Muscle layer of duodenum (tissue), 2 donors: ENCODE measurements around the gene C6orf163.
"Not testable (repeated sequence)": the region's sequence is repeated elsewhere in the genome, so short reads cannot be mapped to it uniquely, and the experiment has no call there.

ENCODE experiments used
- H3K27ac ChIP-seq: one replicate; pipeline ENCODE4 v1.7.0; 2013; ENCODE audit warnings: mild to moderate bottlenecking, low read length
- H3K27me3 ChIP-seq: one replicate; pipeline ENCODE4 v1.7.0; 2013; ENCODE audit warnings: low read depth, mild to moderate bottlenecking, control low read depth, low read length
- H3K36me3 ChIP-seq, 2 donors: one replicate each; pipeline ENCODE4 v1.7.0; 2013; ENCODE audit warnings: low read length in 2 of 2, control low read depth in 1 of 2, mild to moderate bottlenecking in 1 of 2; ENCODE audit not compliant: insufficient read depth in 2 of 2, control insufficient read depth in 1 of 2
- H3K4me1 ChIP-seq, 2 donors: one replicate each; pipeline ENCODE4 v1.7.0; 2013; ENCODE audit warnings: low read length in 2 of 2, mild to moderate bottlenecking in 2 of 2, control low read depth in 1 of 2, moderate library complexity in 1 of 2; ENCODE audit not compliant: insufficient read depth in 2 of 2, control insufficient read depth in 1 of 2
- H3K4me3 ChIP-seq, 2 donors: one replicate each; pipeline ENCODE4 v1.7.0; 2013; ENCODE audit warnings: low read length in 2 of 2, low read depth in 1 of 2, mild to moderate bottlenecking in 1 of 2
- H3K9me3 ChIP-seq, 2 donors: one replicate each; pipeline ENCODE4 v1.7.0; 2013; ENCODE audit warnings: low read length in 2 of 2, control low read depth in 1 of 2, mild to moderate bottlenecking in 1 of 2; ENCODE audit not compliant: control insufficient read depth in 1 of 2
- donor health status: healthy.

C6orf163 gene

GRCh38 chr6:87344731-87345130, at the start of gene C6orf163:
TSS of gene C6orf163 (plus strand) at chr6:87344813. CDS start at chr6:87345100, 287 bp downstream.
- Histone ChIP-seq H3K4me3 (no peak within 1 kb of the TSS), H3K27me3 (no peaks in the 10 kb centered on the region), H3K36me3 (no peaks in the 10 kb centered on the region), H3K4me1 (no peaks in the 10 kb centered on the region), H3K9me3 (no peaks in the 10 kb centered on the region), H3K27ac (no peak within 1 kb of the TSS)

DNA sequence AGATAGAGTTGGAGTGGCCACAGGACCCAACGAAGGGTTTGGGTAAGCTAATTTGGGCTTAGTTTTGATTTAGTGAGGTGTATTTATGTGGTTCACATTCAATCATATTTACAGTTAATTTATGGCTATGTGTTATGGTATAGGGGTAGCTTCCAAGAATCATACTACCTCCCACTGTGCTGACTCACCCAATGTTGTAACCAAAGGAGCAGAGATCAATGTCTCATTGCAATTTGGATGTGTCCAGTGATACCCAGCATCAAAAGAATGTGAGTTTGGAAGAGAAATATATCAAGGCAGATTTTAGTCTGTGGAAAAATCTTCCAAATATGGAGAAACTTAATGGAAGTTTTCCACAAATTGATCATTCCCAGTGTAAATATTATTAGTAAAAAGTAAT, 47.5 kb upstream of the C6orf163 start:
- no peaks in the 10 kb centered on the region for H3K36me3 ChIP-seq
- H3K9me3 ChIP-seq = no peaks in the 10 kb centered on the region
- no peaks in the 10 kb centered on the region for H3K4me1 ChIP-seq
- H3K4me3 ChIP-seq = no peak overlapping the region
- H3K27ac ChIP-seq = no peak overlapping the region
- H3K27me3 ChIP-seq = no peaks in the 10 kb centered on the region

DNA sequence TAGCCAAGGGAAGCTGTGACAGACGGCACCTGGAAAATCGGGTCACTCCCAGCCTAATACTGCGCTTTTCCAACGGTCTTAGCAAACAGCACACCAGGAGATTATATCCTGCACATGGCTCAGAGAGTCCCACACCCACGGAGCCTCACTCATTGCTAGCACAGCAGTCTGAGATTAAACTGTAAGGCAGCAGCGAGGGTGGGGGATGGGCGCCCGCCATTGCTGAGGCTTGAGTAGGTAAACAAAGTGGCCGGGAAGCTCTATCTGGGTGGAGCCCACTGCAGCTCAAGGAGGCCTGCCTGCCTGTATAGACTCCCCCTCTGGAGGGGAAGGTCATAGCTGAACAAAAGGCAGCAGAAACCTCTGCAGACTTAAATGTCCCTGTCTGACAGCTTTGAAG, 43.3 kb upstream of the C6orf163 start:
- H3K27ac ChIP-seq, H3K27me3 ChIP-seq, H3K9me3 ChIP-seq, H3K4me3 ChIP-seq, H3K4me1 ChIP-seq, H3K36me3 ChIP-seq: not testable (repeated sequence)

- no peak overlapping the region for H3K4me3 ChIP-seq
- H3K9me3 ChIP-seq = no peaks in the 10 kb centered on the region
- H3K27ac ChIP-seq = no peak overlapping the region
- no peaks in the 10 kb centered on the region for H3K27me3 ChIP-seq
- no peaks in the 10 kb centered on the region for H3K4me1 ChIP-seq
- no peaks in the 10 kb centered on the region for H3K36me3 ChIP-seq
Measured at GRCh38 chr6:87308970-87309369, 35.6 kb upstream of the C6orf163 start.

DNA sequence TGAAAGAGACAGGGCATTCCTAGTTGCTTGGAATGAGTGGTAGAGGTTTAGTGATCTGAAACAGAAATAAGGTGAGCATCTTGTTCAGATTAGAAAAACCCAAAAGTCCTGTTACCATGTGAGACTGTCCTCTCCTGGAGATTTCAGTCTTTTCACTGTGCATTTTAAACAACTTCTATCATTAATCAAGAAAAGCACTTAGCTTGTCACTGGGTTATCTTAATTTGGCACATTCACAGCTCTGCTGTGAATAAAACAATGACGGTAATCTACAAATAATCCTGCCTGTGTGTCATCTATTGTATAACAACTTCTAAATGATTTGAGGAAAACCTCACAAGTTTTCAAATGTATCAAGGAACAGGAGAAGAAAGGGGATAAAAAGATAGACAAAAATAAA, 31.8 kb upstream of the C6orf163 start:
- H3K27me3 ChIP-seq = no peaks in the 10 kb centered on the region
- no peak overlapping the region for H3K4me3 ChIP-seq
- H3K27ac ChIP-seq = no peak overlapping the region
- no peaks in the 10 kb centered on the region for H3K4me1 ChIP-seq
- no peaks in the 10 kb centered on the region for H3K36me3 ChIP-seq
- no peaks in the 10 kb centered on the region for H3K9me3 ChIP-seq

DNA sequence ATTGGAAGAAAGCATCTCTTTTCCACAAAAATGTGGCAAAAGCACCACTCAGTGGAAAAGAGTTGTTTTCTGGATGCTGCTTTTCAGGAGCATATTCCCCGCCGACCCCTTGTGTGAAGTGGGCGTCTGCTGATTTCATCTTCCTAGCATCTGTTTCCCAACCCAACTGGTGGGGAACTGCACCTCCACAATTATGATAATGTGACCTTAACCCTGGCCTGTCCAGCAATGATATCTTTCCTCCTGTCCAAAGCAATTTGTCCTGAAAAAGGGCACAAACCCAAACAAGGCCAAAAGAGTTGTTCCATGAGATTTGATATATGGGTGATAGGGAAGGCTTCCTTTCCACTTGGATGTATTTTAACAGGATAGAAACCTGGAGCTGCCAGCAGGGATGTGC, 29.5 kb upstream of the C6orf163 start:
- no peaks in the 10 kb centered on the region for H3K9me3 ChIP-seq
- H3K4me1 ChIP-seq = no peaks in the 10 kb centered on the region
- no peak overlapping the region for H3K4me3 ChIP-seq
- H3K36me3 ChIP-seq = no peaks in the 10 kb centered on the region
- no peaks in the 10 kb centered on the region for H3K27me3 ChIP-seq
- no peak overlapping the region for H3K27ac ChIP-seq

DNA sequence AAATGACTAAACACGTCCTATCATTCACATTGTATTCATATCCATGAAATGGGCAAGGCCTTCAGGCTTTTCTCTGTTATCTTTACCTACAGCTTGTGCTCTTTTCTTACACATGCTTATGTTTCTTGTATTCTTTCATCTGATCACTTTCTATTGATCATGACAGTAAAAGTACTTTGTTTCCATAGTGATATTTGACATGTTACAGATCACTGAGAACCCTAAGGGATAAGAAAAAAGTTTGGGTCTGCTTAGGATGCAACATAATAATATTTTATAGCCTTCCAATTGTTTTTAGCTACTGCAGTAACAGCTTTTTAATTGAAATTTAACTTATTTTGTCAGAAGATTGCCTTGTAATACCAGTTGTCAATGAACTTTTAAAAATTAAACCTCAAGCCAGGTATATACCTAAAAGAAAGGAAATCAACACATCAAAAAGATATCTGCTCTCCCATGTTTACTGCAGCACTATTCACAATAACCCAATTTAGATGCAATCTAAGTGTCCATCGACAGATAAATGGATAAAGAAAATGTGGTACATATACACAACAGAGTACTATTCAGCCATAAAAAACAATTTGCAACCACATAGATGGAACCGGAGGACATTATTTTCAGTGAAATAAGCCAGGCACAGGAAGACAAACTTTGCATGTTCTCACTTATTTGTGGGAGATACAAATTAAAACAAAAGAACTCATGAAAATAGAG, 25.2 kb upstream of the C6orf163 start:
- no peak overlapping the region for H3K27ac ChIP-seq
- no peaks in the 10 kb centered on the region for H3K4me1 ChIP-seq
- H3K4me3 ChIP-seq = no peak overlapping the region
- H3K9me3 ChIP-seq = no peaks in the 10 kb centered on the region
- no peaks in the 10 kb centered on the region for H3K27me3 ChIP-seq
- H3K36me3 ChIP-seq = no peaks in the 10 kb centered on the region

DNA sequence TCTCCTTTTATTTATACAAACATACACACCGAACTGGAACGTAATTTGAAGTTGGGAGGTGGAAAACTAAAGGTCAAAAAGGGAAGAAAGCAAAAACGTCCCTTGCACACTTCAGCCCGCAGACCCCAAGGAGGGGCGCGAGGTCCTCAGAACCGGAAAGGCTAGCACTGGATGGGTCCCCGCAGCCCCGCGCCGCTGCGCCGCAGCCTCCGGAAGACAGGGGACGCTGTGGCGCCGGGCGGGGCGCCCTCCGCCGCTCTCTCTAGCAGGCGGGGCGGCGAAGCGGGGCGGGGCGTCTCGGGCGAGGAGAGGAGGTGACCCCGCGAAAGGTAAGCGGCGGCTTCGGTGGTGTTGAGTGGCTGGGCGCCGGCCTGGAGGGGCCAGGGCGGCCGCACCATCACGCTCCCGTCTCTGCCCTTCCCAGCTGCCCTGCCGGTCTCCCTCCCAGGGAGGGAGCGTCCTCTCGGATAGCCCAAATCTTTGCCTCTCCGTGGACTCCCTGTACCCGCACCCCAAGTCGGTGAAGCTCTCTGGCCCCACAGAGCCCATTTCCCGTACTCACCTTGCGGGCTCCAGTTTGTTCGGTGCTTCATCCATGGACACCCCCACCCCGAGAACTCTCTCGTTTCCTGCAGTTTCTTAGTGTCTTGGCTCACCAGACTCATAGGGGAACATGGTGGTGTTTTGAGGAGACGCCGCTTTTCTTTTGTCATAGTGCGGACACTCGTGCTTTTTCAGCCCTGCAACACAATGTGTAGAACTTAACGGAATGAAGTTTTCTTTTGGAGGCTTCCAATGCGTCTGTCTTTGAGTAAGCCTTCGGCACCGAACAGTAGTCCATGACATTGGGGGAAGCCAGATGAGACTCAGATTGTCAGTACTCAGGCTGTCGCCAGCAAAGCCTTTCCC, 22.1 kb upstream of the C6orf163 start, which contains the start of gene SMIM8:
Gene SMIM8, plus strand, starts transcription at position 285 of the 909 bp plus-strand sequence. CDS start 14,444 bp downstream, outside the sequence.
- peak within 1 kb of the TSS; percentile 88 for H3K27ac ChIP-seq
- H3K4me3 ChIP-seq = peak within 1 kb of the TSS; percentile 92 to 100
- H3K9me3 ChIP-seq = no peaks in the 10 kb centered on the region
- no peaks in the 10 kb centered on the region for H3K27me3 ChIP-seq
- no peaks in the 10 kb centered on the region for H3K4me1 ChIP-seq
- H3K36me3 ChIP-seq = no peaks in the 10 kb centered on the region

DNA sequence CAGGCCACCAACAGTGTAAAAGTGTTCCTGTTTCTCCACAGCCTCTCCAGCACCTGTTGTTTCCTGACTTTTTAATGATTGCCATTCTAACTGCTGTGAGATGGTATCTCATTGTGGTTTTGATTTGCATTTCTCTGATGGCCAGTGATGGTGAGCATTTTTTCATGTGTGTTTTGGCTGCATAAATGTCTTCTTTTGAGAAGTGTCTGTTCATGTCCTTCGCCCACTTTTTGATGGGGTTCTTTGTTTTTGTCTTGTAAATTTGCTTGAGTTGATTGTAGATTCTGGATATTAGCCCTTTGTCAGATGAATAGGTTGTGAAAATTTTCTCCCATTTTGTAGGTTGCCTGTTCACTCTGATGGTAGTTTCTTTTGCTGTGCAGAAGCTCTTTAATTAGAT, 20.7 kb upstream of the C6orf163 start:
- H3K36me3 ChIP-seq, H3K4me3 ChIP-seq, H3K27ac ChIP-seq, H3K27me3 ChIP-seq, H3K9me3 ChIP-seq, H3K4me1 ChIP-seq: not testable (repeated sequence)

GRCh38 chr6:87330961-87331360, 13.7 kb upstream of the C6orf163 start:
- no peak overlapping the region for H3K27ac ChIP-seq
- H3K36me3 ChIP-seq = no peaks in the 10 kb centered on the region
- H3K27me3 ChIP-seq = no peaks in the 10 kb centered on the region
- no peak overlapping the region for H3K4me3 ChIP-seq
- H3K9me3 ChIP-seq = no peaks in the 10 kb centered on the region
- no peaks in the 10 kb centered on the region for H3K4me1 ChIP-seq

GRCh38 chr6:87333033-87333432, 11.6 kb upstream of the C6orf163 start:
- Histone ChIP-seq H3K4me3 (no peak overlapping the region), H3K27me3 (no peaks in the 10 kb centered on the region), H3K36me3 (no peaks in the 10 kb centered on the region), H3K4me1 (no peaks in the 10 kb centered on the region), H3K9me3 (no peaks in the 10 kb centered on the region), H3K27ac (no peak overlapping the region)
